Ectodermal cell (in vitro differentiated cells): ENCODE measurements around the gene TCF7L2.

Source experiments
- H3K27ac ChIP-seq: 2 replicates; pipeline ENCODE4 v1.7.0; 2013; ENCODE audit warnings: mild to moderate bottlenecking, low read depth, low read length; ENCODE audit not compliant: insufficient read depth, poor library complexity, severe bottlenecking
- H3K27me3 ChIP-seq: 2 replicates; pipeline ENCODE4 v1.7.0; 2013; ENCODE audit warnings: mild to moderate bottlenecking, low read length; ENCODE audit not compliant: insufficient read depth, control insufficient read depth, poor library complexity, severe bottlenecking
- H3K36me3 ChIP-seq: one replicate; pipeline ENCODE4 v1.7.0; 2013; ENCODE audit warnings: low read length; ENCODE audit not compliant: control insufficient read depth, insufficient read depth
- H3K4me1 ChIP-seq: one replicate; pipeline ENCODE4 v1.7.0; 2013; ENCODE audit warnings: low read length; ENCODE audit not compliant: control insufficient read depth, insufficient read depth
- H3K4me3 ChIP-seq: 2 replicates; pipeline ENCODE4 v1.7.0; 2013; ENCODE audit warnings: low read depth, low read length, control low read depth; ENCODE audit not compliant: insufficient read depth
- H3K9me3 ChIP-seq: 2 replicates; pipeline ENCODE4 v1.7.0; 2013; ENCODE audit warnings: mild to moderate bottlenecking, low read length, moderate library complexity; ENCODE audit not compliant: control insufficient read depth
- WGBS, 2 experiments: methylation state at CpG; one replicate each; pipeline ENCODE4 v1.1.7; 2013; ENCODE audit warnings: missing lambda C conversion rate in 2 of 2; 5-methylcytosine and 5-hydroxymethylcytosine counted together

TCF7L2 gene

DNA sequence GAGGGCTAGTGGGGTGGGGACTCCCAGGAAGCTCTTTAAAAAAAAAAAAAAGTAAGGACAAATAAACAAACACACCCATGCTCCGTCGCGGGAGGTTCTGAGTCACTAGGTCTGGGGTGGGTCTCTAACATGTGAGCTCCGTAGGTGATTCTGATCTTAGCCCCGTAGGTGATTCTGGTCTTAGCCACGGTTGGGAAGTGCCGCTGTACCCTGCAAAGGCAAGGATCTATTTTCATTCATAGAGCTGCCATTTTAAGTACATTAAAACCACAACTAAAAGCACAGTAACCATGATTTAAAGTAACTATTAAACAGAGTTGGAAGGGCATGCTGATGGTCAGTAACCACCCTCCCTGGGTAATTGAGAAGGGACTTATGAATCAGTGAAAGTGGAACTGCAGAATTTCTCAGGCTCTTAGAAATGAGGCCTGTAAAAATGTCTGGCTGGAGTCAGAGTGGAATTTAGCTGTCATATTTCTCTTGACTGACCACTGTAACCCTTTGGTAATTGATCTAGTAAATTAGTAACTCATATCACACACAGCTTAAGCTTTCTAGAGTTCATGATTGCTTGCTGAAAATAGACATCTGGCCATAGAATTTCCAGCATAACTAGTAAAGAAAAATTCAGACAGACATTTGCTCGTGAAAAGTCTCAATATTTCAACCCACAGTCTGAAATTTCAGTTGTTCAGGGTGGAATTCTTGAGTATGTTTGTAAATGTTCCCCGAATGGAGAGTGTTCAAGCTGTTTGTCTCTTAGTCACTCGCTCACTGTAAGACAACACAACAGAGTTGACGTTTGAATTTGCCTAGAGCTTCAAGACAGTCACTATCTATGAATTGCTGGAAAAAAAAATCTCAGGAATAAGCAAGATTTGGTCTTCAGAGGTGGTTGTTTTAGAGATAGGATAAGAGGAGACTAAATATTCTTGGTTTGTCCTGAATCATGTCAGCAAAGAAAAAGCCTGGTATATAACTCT, 34.2 kb upstream of the TCF7L2 start:
- H3K36me3 ChIP-seq = no peaks in the 10 kb centered on the region
- no peak overlapping the region for H3K27ac ChIP-seq
- WGBS, 2 experiments = 47 to 48% methylated on average over 11 of the region's 11 CpGs

GRCh38 chr10:112917681-112918080, 32.4 kb upstream of the TCF7L2 start:
- Histone ChIP-seq H3K27ac (no peak overlapping the region), H3K36me3 (no peaks in the 10 kb centered on the region), H3K27me3 (peaks cover 30% of the 10 kb centered on the region), H3K4me3 (no peak overlapping the region), H3K9me3 (no peaks in the 10 kb centered on the region), H3K4me1 (no peaks in the 10 kb centered on the region)
- 75 to 78% methylated on average over 2 to 3 of the region's 3 CpGs for WGBS, 2 experiments

More for the DNA sequence above, 34.2 kb upstream of the TCF7L2 start:
- no peak overlapping the region for H3K4me3 ChIP-seq
- H3K9me3 ChIP-seq = no peaks in the 10 kb centered on the region
- H3K4me1 ChIP-seq = no peaks in the 10 kb centered on the region
- peaks cover 30% of the 10 kb centered on the region for H3K27me3 ChIP-seq

DNA sequence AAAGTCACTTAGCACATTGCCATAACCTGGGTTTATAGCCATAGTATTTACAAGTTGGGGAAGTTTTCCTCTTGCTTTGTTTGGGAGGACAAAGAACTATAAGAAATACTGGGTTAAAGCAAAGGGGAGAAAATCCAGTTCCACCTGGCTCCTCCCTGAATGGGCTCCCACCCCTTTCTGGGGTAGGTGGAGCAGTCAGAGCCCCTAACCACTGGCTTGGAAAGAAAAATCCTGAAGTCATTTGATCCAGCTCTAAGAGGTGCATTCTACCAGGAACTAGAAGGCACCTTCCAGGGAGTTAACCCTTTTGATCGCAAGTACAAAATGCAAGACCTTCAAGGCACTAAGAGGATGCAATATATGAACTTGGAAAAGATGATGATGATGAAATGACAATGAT, 31.3 kb upstream of the TCF7L2 start:
- peaks cover 28% of the 10 kb centered on the region for H3K27me3 ChIP-seq
- H3K4me1 ChIP-seq = no peaks in the 10 kb centered on the region
- WGBS, 2 experiments = 44 to 66% methylated on average over 1 of the region's 1 CpG

GRCh38 chr10:112919721-112920120, 30.3 kb upstream of the TCF7L2 start:
- H3K36me3 ChIP-seq = no peaks in the 10 kb centered on the region
- no peak overlapping the region for H3K27ac ChIP-seq
- WGBS, 2 experiments = 92% methylated on average over 7 of the region's 7 CpGs
- H3K27me3 ChIP-seq = peaks cover 19% of the 10 kb centered on the region
- H3K4me3 ChIP-seq = no peak overlapping the region
- no peaks in the 10 kb centered on the region for H3K4me1 ChIP-seq
- H3K9me3 ChIP-seq = no peaks in the 10 kb centered on the region

More for the DNA sequence above, 31.3 kb upstream of the TCF7L2 start:
- H3K9me3 ChIP-seq = no peaks in the 10 kb centered on the region
- H3K4me3 ChIP-seq = no peak overlapping the region
- H3K27ac ChIP-seq = no peak overlapping the region
- H3K36me3 ChIP-seq = no peaks in the 10 kb centered on the region

DNA sequence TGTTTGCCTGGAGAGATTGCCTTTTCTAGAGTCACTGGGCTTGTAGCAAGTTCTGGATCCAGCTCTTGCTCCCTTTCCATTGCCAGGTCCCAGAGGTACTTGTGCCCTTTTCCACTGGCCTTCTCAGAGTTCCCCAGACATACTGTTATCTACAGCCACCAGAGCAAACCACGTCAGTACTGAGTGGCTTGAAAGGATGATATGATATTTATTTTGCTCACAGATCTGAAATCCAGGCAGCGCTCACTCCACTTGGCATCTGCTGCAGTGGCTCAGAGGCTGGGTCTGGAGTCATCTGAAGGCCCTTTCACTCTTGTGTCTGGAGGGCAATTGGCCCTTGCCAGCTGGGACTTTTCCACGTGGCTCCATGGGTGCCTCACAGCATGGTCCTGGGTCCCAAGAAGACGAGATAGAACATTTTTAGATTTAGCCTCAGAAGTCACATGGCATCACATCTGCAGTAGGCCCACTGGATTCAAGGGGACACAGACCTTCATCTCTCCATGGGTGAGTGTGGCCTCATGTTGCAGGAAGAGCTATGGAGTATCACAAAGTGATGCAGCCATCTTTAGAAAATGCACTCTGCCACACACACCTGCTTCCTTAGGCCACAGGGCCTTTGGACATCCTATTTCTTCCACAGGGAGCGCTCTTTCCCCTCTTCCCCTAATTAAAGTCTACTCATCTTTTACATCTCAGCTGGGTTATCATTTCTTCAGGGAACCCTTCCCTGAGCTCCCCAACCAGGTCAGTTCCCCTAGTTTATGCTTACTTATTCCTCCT, 22.9 kb upstream of the TCF7L2 start:
- H3K27ac ChIP-seq = no peak overlapping the region
- no peaks in the 10 kb centered on the region for H3K4me1 ChIP-seq
- no peaks in the 10 kb centered on the region for H3K36me3 ChIP-seq
- no peaks in the 10 kb centered on the region for H3K27me3 ChIP-seq
- H3K4me3 ChIP-seq = no peak overlapping the region
- H3K9me3 ChIP-seq = no peaks in the 10 kb centered on the region
- WGBS, 2 experiments = 94% methylated on average over 5 of the region's 5 CpGs

DNA sequence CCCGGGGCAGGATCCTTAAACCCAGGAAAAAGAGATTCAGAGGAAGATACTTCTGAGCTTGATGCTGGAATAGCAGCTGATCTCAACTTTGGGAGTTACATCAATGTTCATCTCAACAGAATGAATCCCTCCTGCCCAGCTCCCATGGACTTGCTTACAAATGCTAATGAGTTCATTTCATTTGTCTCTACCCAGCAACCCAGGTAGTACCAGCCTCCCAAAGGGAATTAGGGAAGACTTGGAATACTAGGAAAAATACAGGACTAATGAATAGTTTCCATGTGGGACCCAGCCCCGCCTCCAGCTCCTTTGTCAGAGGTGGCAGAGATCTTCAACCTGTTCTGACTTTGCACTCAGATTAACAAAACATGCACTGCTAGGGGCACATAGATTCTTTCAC, 22.1 kb upstream of the TCF7L2 start:
- Histone ChIP-seq H3K36me3 (no peaks in the 10 kb centered on the region), H3K9me3 (no peaks in the 10 kb centered on the region), H3K4me3 (no peak overlapping the region), H3K27ac (no peak overlapping the region), H3K27me3 (no peaks in the 10 kb centered on the region), H3K4me1 (no peaks in the 10 kb centered on the region)
- 74 to 76% methylated on average over 2 of the region's 2 CpGs for WGBS, 2 experiments

GRCh38 chr10:112932658-112933057, 17.4 kb upstream of the TCF7L2 start:
- no peaks in the 10 kb centered on the region for H3K4me1 ChIP-seq
- no peak overlapping the region for H3K27ac ChIP-seq
- no peaks in the 10 kb centered on the region for H3K9me3 ChIP-seq
- no peaks in the 10 kb centered on the region for H3K36me3 ChIP-seq
- no peak overlapping the region for H3K4me3 ChIP-seq
- WGBS, 2 experiments = 89 to 92% methylated on average over 4 of the region's 4 CpGs
- H3K27me3 ChIP-seq = no peaks in the 10 kb centered on the region

DNA sequence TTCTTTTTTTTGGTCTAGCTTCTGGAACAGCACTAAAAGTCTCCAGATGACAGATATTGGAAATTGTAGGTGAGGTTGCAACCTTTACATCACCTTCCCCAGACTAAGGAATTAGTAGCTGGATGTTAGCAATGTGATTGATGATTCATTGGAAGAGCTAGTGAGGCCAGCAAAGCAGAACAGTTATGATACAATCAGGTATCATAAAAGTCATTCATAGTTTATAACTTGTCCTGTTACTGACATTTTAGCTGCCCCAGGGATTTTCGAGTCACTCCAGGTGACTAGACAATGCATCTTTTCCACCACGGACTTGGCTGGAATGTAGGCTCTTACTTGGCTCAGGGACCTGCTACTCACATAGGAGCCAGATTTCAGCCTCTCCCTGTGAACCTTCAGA, 15.9 kb upstream of the TCF7L2 start:
- Histone ChIP-seq H3K36me3 (no peaks in the 10 kb centered on the region), H3K9me3 (no peaks in the 10 kb centered on the region), H3K4me1 (peaks cover 5% of the 10 kb centered on the region), H3K4me3 (no peak overlapping the region), H3K27ac (no peak overlapping the region), H3K27me3 (no peaks in the 10 kb centered on the region)
- WGBS, 2 experiments = 91 to 94% methylated on average over 2 of the region's 2 CpGs

- H3K9me3 ChIP-seq = no peaks in the 10 kb centered on the region
- peaks cover 5% of the 10 kb centered on the region for H3K4me1 ChIP-seq
- peak overlapping the region; percentile 6 for H3K27ac ChIP-seq
- H3K36me3 ChIP-seq = no peaks in the 10 kb centered on the region
- 70% methylated on average over 4 to 6 of the region's 6 CpGs for WGBS, 2 experiments
- no peak overlapping the region for H3K4me3 ChIP-seq
- no peaks in the 10 kb centered on the region for H3K27me3 ChIP-seq
Measured at GRCh38 chr10:112938808-112939482, 11.1 kb upstream of the TCF7L2 start.

GRCh38 chr10:112945811-112946210, 4.2 kb upstream of the TCF7L2 start:
- no peaks in the 10 kb centered on the region for H3K36me3 ChIP-seq
- no peaks in the 10 kb centered on the region for H3K27me3 ChIP-seq
- H3K27ac ChIP-seq = no peak overlapping the region
- no peak overlapping the region for H3K4me3 ChIP-seq
- 92 to 94% methylated on average over 5 of the region's 5 CpGs for WGBS, 2 experiments
- H3K9me3 ChIP-seq = no peaks in the 10 kb centered on the region
- peaks cover 12% of the 10 kb centered on the region for H3K4me1 ChIP-seq
